Common myeloid progenitor, CD34-positive (primary cell): ENCODE measurements around the gene KNDC1.

Experiments
- CTCF ChIA-PET: fragments of 350-600 bp; sonication (Branson Sonifier 250); formaldehyde crosslinking; loops from one replicate; lab custom pipeline; 2021; ENCODE audit warnings: antibody characterized with exemption; lab: Charles Lee
- POLR2A ChIA-PET: fragments of 350-600 bp; sonication (Branson Sonifier 250); formaldehyde crosslinking; loops from one replicate; lab custom pipeline; 2021; ENCODE audit warnings: antibody characterized with exemption; lab: Charles Lee
- DNase-seq, 3 donors: peaks; one replicate each; pipeline versions ENCODE4 v3.0.0 to v3.0.0-alpha.2; 2013
- H3K27ac ChIP-seq, 2 experiments: 1 replicate in 1 of 2; 2 replicates in 1 of 2; pipeline ENCODE4 v1.7.0; 2013; ENCODE audit warnings: inconsistent platforms in 2 of 2, low read length in 2 of 2, mild to moderate bottlenecking in 2 of 2, low read depth in 1 of 2, moderate library complexity in 1 of 2; ENCODE audit not compliant: severe bottlenecking in 2 of 2, insufficient read depth in 1 of 2, poor library complexity in 1 of 2
- H3K27me3 ChIP-seq, 5 experiments: replicated peaks in 2 of 5; 1 replicate in 3 of 5; 2 replicates in 2 of 5; pipeline versions ENCODE4 v1.6.1 to v1.7.0; 2013; ENCODE audit warnings: low read length in 4 of 5, mild to moderate bottlenecking in 2 of 5, moderate library complexity in 2 of 5, inconsistent platforms in 1 of 5; ENCODE audit not compliant: insufficient read depth in 5 of 5, control insufficient read depth in 4 of 5
- H3K36me3 ChIP-seq, 4 experiments: 1 replicate in 2 of 4; 2 replicates in 2 of 4; pipeline versions ENCODE4 v1.6.1 to v1.7.0; 2013; ENCODE audit warnings: low read length in 3 of 4, control low read depth in 1 of 4, mild to moderate bottlenecking in 1 of 4; ENCODE audit not compliant: control insufficient read depth in 4 of 4, insufficient read depth in 4 of 4
- H3K4me1 ChIP-seq, 4 experiments: 1 replicate in 3 of 4; 2 replicates in 1 of 4; pipeline versions ENCODE4 v1.6.1 to v1.7.1; 2013; ENCODE audit warnings: low read length in 3 of 4, mild to moderate bottlenecking in 3 of 4, control low read depth in 1 of 4, inconsistent platforms in 1 of 4, moderate library complexity in 1 of 4; ENCODE audit not compliant: control insufficient read depth in 4 of 4, insufficient read depth in 4 of 4; ENCODE audit errors: control extremely low read depth in 1 of 4
- H3K4me3 ChIP-seq, 7 experiments: 1 replicate in 4 of 7; 2 replicates in 3 of 7; pipeline versions ENCODE4 v1.5.1 to v1.7.0; 2013; ENCODE audit warnings: mild to moderate bottlenecking in 7 of 7, low read length in 6 of 7, moderate library complexity in 6 of 7, inconsistent platforms in 2 of 7, low read depth in 2 of 7, control low read depth in 1 of 7; ENCODE audit not compliant: insufficient read depth in 4 of 7, control insufficient read depth in 1 of 7; ENCODE audit errors: extremely low read depth in 1 of 7
- H3K9me3 ChIP-seq, 5 experiments: 1 replicate in 4 of 5; 2 replicates in 1 of 5; pipeline versions ENCODE4 v1.6.1 to v1.7.1; 2013; ENCODE audit warnings: low read length in 4 of 5, mild to moderate bottlenecking in 2 of 5, inconsistent platforms in 1 of 5, low read depth in 1 of 5, moderate library complexity in 1 of 5; ENCODE audit not compliant: control insufficient read depth in 4 of 5, insufficient read depth in 2 of 5; ENCODE audit errors: control extremely low read depth in 1 of 5
- WGBS: methylation state at CpG from one replicate; pipeline ENCODE4 v1.1.5; 2013; ENCODE audit not compliant: insufficient coverage; 5-methylcytosine and 5-hydroxymethylcytosine counted together

KNDC1 gene

GRCh38 chr10:133126431-133127290, 33.4 kb upstream of the KNDC1 start:
- ChIA-PET CTCF (interaction anchor here (0.9 to 1.6 kb wide), 3 partner anchors 12 to 224 kb away, joined by 3 to 4 read pairs (median 4); no protein-coding TSS in a partner anchor), POLR2A (no interaction called here)
- Histone ChIP-seq H3K36me3 (no peaks in the 10 kb centered on the region), H3K4me1 (peaks cover 0 to 19% (median 16%) of the 10 kb centered on the region in 4 experiments), H3K9me3 (no peaks in the 10 kb centered on the region), H3K27me3 (peaks cover 0 to 48% (median 9%) of the 10 kb centered on the region in 5 experiments), H3K27ac (no peak overlapping the region), H3K4me3 (no peak overlapping the region)
- DNase-seq: no peak
- 94% methylated on average over 43 of the region's 57 CpGs for WGBS

- Histone ChIP-seq H3K27me3 (peaks cover 0 to 39% (median 9%) of the 10 kb centered on the region in 5 experiments), H3K27ac (no peak overlapping the region), H3K36me3 (no peaks in the 10 kb centered on the region), H3K4me3 (no peak overlapping the region), H3K4me1 (peaks cover 0 to 11% (median 9%) of the 10 kb centered on the region in 4 experiments), H3K9me3 (no peaks in the 10 kb centered on the region)
- ChIA-PET POLR2A (no interaction called here), CTCF (interaction anchor here (0.9 to 1.6 kb wide), 3 partner anchors 13 to 225 kb away, joined by 3 to 4 read pairs (median 4); no protein-coding TSS in a partner anchor)
- 91% methylated on average over 15 of the region's 36 CpGs for WGBS
- no peak for DNase-seq
Measured at GRCh38 chr10:133127291-133128125, 32.5 kb upstream of the KNDC1 start.

GRCh38 chr10:133128126-133129070, 31.6 kb upstream of the KNDC1 start:
- 96% methylated on average over 82 of the region's 83 CpGs for WGBS
- H3K27me3 ChIP-seq: peaks cover 0 to 30% (median 9%) of the 10 kb centered on the region in 5 experiments
- peaks cover 0 to 4% (median under 1%) of the 10 kb centered on the region in 4 experiments for H3K4me1 ChIP-seq
- no peak for DNase-seq
- no peaks in the 10 kb centered on the region for H3K9me3 ChIP-seq
- H3K27ac ChIP-seq: no peak overlapping the region
- ChIA-PET POLR2A (no interaction called here), CTCF (interaction anchor here (0.9 to 1.6 kb wide), 3 partner anchors 15 to 224 kb away, joined by 3 to 4 read pairs (median 3); no protein-coding TSS in a partner anchor)
- no peak overlapping the region for H3K4me3 ChIP-seq
- no peaks in the 10 kb centered on the region for H3K36me3 ChIP-seq

GRCh38 chr10:133129071-133129858, 30.8 kb upstream of the KNDC1 start:
- H3K36me3 ChIP-seq: no peaks in the 10 kb centered on the region
- no peaks in the 10 kb centered on the region for H3K4me1 ChIP-seq
- CTCF ChIA-PET: interaction anchor here (0.9 to 1.4 kb wide), 2 partner anchors 14 to 225 kb away, joined by 3 read pairs; no protein-coding TSS in a partner anchor
- 94% methylated on average over 33 of the region's 39 CpGs for WGBS
- DNase-seq: no peak
- H3K4me3 ChIP-seq: no peak overlapping the region
- POLR2A ChIA-PET: no interaction called here
- no peaks in the 10 kb centered on the region for H3K9me3 ChIP-seq
- H3K27me3 ChIP-seq: peaks cover 0 to 22% (median 5%) of the 10 kb centered on the region in 5 experiments
- H3K27ac ChIP-seq: no peak overlapping the region

GRCh38 chr10:133129859-133130495, 30.0 kb upstream of the KNDC1 start:
- no peak overlapping the region for H3K27ac ChIP-seq
- DNase-seq: no peak
- 78% methylated on average over 10 of the region's 20 CpGs for WGBS
- ChIA-PET CTCF (no interaction called here), POLR2A (no interaction called here)
- H3K27me3 ChIP-seq: peaks cover 0 to 18% (median 2%) of the 10 kb centered on the region in 5 experiments
- H3K9me3 ChIP-seq: no peaks in the 10 kb centered on the region
- H3K36me3 ChIP-seq: no peaks in the 10 kb centered on the region
- H3K4me1 ChIP-seq: no peaks in the 10 kb centered on the region
- H3K4me3 ChIP-seq: no peak overlapping the region
